ENCODE data around the gene MIR17HG. TPM values are rescaled to one million over a fixed set of nuclear protein-coding genes. Genes with fewer than 3 reads are reported as not detected.
"Not testable (repeated sequence)": the region's sequence is repeated elsewhere in the genome, so short reads cannot be mapped to it uniquely, and the experiment has no call there.

MIR17HG gene
- total RNA-seq: 5.2 and 10.6 TPM in 2 replicates

GRCh38 chr13:91347202-91347995 lies at the start of gene MIR17HG:
Gene MIR17HG (plus strand): TSS chr13:91347687.
- DNase-seq (ENCODE audit: low read depth): peak; percentile 78

- DNase-seq (ENCODE audit: low read depth): no peak
These were observed 49.4 kb upstream of the MIR17HG start for GRCh38 chr13:91298060-91298459.

GRCh38 chr13:91302111-91302510 lies 45.4 kb upstream of the MIR17HG start:
- no peak for DNase-seq (ENCODE audit: low read depth)

GRCh38 chr13:91303031-91303430 lies 44.5 kb upstream of the MIR17HG start:
- DNase-seq (ENCODE audit: low read depth): no peak

DNA sequence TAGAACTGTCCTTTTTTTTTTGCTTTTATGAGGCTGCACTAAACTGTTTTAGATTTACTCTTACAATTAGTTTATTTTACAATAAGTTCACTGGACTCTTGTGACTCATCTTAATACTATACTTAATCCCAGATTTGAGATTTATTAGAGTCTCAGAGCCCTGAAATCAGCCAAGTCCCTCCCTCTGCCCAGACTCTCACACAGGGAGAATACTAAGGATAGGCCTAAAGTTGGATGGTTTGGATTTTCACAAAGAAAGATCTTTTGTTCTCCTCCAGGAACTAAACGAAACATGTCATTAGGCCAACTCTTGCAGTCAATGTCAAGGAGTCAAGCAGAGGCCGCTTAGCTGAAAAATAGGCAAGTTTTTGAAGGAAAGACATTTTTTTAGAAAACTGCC lies 42.7 kb upstream of the MIR17HG start:
- DNase-seq (ENCODE audit: low read depth): peak; percentile 18

DNA sequence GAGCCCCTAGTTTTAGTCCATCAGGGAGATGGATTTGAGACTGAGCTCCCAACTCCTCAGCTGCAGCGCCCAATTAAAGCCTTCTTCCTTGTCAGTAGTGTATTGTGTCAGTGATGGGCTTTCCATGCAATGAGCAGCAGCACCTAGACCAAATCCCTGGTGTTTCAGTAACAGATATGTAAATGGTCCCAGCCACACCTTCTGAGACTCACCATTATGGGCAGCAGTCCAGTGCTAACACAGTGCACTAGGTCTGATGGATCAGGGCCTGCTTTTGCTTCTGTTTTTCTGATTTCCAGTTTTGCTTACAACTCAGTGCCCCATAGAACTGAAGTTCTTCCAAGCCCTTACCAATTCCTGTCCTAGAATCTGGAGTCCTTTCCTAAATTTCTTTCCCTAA lies 41.8 kb upstream of the MIR17HG start:
- peak; percentile 1 for DNase-seq (ENCODE audit: low read depth)

DNA sequence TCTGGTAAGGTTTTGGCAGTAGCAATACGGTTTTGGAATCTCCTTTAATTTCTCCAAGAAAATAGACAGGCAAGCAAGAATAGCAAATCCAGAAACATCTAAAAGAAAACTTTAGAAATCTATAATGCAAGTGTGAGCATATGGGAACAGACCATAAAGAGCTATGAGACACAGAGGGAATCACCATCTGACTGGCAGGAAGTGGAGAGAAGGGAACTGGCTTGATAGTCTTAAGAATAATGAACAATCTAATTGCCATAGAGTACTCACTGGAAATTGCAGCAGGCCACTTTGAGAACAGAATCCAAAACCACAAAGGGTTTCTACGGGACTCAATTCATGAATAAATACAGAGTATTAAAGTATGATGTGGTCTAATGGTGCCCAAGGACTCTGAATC lies 39.6 kb upstream of the MIR17HG start:
- no peak for DNase-seq (ENCODE audit: low read depth)

GRCh38 chr13:91308299-91308698 lies 39.2 kb upstream of the MIR17HG start:
- no peak for DNase-seq (ENCODE audit: low read depth)

GRCh38 chr13:91311491-91311890 lies 36.0 kb upstream of the MIR17HG start:
- DNase-seq (ENCODE audit: low read depth): no peak

GRCh38 chr13:91312324-91312723 lies 35.2 kb upstream of the MIR17HG start:
- DNase-seq (ENCODE audit: low read depth): no peak

- peak; percentile 23 for DNase-seq (ENCODE audit: low read depth)
These were observed 34.4 kb upstream of the MIR17HG start for GRCh38 chr13:91313103-91313502.

GRCh38 chr13:91313581-91313980 lies 33.9 kb upstream of the MIR17HG start:
- DNase-seq (ENCODE audit: low read depth): no peak

DNA sequence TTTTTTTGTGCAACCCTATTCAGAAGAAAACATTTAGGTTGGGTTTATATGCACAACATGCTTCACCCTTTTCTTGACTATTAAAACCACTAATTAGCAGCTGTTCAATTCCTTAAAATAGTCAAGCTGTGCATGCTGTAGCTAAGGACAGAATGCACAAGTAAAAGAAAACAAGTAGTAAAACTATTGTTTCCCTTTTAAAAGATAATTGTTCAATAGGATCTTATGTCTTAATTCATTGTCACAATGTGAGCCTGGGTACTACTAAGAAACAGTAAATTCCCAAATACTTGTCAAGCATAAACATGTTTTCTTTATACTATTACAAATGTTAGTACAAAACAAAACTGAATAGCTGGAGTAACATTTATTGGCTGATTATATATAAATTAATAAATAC lies 32.6 kb upstream of the MIR17HG start:
- no peak for DNase-seq (ENCODE audit: low read depth)

DNA sequence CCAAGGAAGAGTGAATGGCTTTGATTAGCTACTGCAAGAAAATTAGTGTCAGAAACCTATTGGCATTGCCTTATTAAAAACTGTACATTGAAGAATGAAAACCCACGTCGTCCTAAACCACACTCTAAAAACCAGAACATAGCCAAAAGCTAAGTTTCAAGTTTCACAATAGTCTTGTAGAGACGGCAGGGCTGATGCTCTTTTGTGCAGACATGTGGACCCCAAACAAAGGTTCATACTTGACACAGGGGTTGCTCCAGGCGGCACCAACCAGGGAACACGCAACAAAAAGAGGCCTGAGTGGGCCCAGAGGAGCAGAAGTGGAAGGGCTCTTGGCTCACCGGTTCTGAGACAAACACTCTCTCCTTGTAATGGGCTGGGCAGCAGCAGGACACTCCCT lies 28.6 kb upstream of the MIR17HG start:
- DNase-seq (ENCODE audit: low read depth): no peak

- DNase-seq (ENCODE audit: low read depth): no peak
These were observed 27.5 kb upstream of the MIR17HG start for GRCh38 chr13:91319996-91320395.

GRCh38 chr13:91320990-91321389 lies 26.5 kb upstream of the MIR17HG start:
- DNase-seq (ENCODE audit: low read depth): not testable (repeated sequence)

GRCh38 chr13:91323349-91323748 lies 24.1 kb upstream of the MIR17HG start:
- DNase-seq (ENCODE audit: low read depth): no peak

DNA sequence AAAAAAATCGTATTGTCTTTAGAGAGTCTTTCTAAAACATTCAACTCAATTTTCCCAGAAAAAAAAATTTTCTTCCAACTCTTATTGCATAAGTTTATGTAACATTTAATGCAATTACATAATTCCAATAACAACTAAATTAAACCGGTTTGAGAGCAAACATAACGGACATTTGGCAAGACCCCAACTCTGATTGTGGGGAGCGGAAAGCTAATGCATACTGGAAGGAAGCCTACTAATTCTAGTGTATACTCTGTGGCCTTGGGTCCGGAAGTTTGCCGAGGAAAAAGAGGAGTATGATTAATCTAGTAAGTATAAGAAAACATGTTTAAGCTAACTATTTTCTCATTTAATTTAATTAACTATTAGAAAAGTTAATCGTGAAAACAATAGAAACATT lies 21.3 kb upstream of the MIR17HG start:
- DNase-seq (ENCODE audit: low read depth): no peak

- no peak for DNase-seq (ENCODE audit: low read depth)
These were observed 18.8 kb upstream of the MIR17HG start for GRCh38 chr13:91328726-91329125.

DNA sequence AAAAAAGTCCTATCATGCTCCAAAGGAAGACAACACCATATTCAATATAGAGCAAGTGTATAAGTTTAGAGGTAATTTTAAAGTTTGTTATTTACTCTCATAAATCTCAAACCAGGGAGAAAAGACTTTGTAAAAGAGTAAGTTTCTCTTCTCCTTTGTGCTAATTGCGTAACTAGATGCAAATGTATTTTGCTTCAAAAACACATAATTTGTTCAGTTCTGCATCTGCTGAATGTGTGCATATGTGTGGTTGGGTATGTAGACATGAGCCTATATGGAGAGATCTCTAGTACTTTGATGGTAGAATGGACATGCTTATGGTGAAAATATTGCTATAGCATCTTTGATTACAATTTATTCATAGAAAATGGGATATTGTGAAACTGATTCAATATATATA lies 17.8 kb upstream of the MIR17HG start:
- no peak for DNase-seq (ENCODE audit: low read depth)

GRCh38 chr13:91331047-91331915 lies 16.2 kb upstream of the MIR17HG start:
- no peak for DNase-seq (ENCODE audit: low read depth)

GRCh38 chr13:91346062-91346461 lies 1.4 kb upstream of the MIR17HG start:
- no peak for DNase-seq (ENCODE audit: low read depth)

DNA sequence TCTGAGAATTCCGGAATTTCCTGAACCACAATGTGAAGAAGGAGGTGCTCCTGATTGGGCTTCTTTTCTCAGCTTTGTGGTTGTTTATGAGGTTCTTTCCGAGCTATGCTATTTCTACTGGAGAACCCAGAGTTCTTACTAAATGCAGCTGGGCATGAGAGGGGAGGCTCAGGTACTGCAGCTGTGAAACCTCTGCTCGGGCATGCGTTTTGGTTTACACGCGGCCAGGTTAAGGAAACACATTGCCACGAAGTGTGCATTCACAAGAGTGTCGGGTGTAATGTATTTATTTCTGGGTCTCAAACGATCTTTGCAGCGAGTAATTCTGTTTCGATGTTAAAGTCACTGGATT lies 661 bp upstream of the MIR17HG start:
- DNase-seq (ENCODE audit: low read depth): peak; percentile 29

Data from renal cortical epithelial cell (primary cell).